ENCODE measurements around the gene RNF32.
"Not testable (repeated sequence)": the region's sequence is repeated elsewhere in the genome, so short reads cannot be mapped to it uniquely, and the experiment has no call there.

RNF32 gene

GRCh38 chr7:156635529-156636385 lies 4.8 kb upstream of the RNF32 start:
- TF ChIP-seq CTCF (IDR thresholded peaks at IDR 0.05; ENCODE audit: low read depth, low read length): no peak
- no peak overlapping the region for H3K4me3 ChIP-seq (ENCODE audit: low read depth, low read length)

- H3K4me3 ChIP-seq (ENCODE audit: low read depth, low read length): not testable (repeated sequence)
Observed at GRCh38 chr7:156637093-156637492, 3.5 kb upstream of the RNF32 start.

- no peak overlapping the region for H3K4me3 ChIP-seq (ENCODE audit: low read depth, low read length)
- no peak for TF ChIP-seq CTCF (IDR thresholded peaks at IDR 0.05; ENCODE audit: low read depth, low read length)
Observed at GRCh38 chr7:156638443-156639077, 2.0 kb upstream of the RNF32 start.

GRCh38 chr7:156639426-156640256 lies 933 bp upstream of the RNF32 start:
- TF ChIP-seq CTCF (IDR thresholded peaks at IDR 0.05; ENCODE audit: low read depth, low read length): no peak
- peak overlapping the region; percentile 88 for H3K4me3 ChIP-seq (ENCODE audit: low read depth, low read length)

GRCh38 chr7:156640949-156641485 lies 443 bp downstream of the RNF32 start:
- no peak for TF ChIP-seq CTCF (IDR thresholded peaks at IDR 0.05; ENCODE audit: low read depth, low read length)
- peak overlapping the region; percentile 88 for H3K4me3 ChIP-seq (ENCODE audit: low read depth, low read length)

- no peak overlapping the region for H3K4me3 ChIP-seq (ENCODE audit: low read depth, low read length)
- TF ChIP-seq CTCF (IDR thresholded peaks at IDR 0.05; ENCODE audit: low read depth, low read length): no peak
Observed at GRCh38 chr7:156642306-156643045, 1.9 kb downstream of the RNF32 start.

- not testable (repeated sequence) for H3K4me3 ChIP-seq (ENCODE audit: low read depth, low read length)
Observed at GRCh38 chr7:156647330-156647729, 6.8 kb downstream of the RNF32 start.

Data from WI38 (cell line).